ENCODE measurements around the gene NOBOX.
"Not testable (repeated sequence)": the region's sequence is repeated elsewhere in the genome, so short reads cannot be mapped to it uniquely, and the experiment has no call there.

GRCh38 chr7:144365523-144365922 lies 38.0 kb downstream of the NOBOX start:
- not testable (repeated sequence) for TF ChIP-seq CTCF, POLR2A (IDR thresholded peaks at IDR 0.05)

All from adrenal gland (tissue), 5 donors.